Right ventricle myocardium superior (tissue), 1 donor: ENCODE measurements around the gene MIDN. TPM values are rescaled to one million over a fixed set of nuclear protein-coding genes. Genes with fewer than 3 reads are reported as not detected.

Experiments used
- ATAC-seq: fragments of 200-7000 bp; cut with Tn5 transposase; one replicate; pipeline ENCODE4 v1.9.1; 2020; ENCODE audit warnings: mild to moderate bottlenecking; ENCODE audit not compliant: poor library complexity
- DNase-seq: peaks from one replicate; pipeline ENCODE4 v3.0.0-alpha.2; 2020
- intact Hi-C: fragments of 100-400 bp; cut with DNase I; formaldehyde crosslinking; loops from one replicate; pipeline ENCODE4 v1.11.2; 2022
- total RNA-seq: library from RNA; stranded (reverse); fragmentation: NEBNext Ultra II Directional; extraction: Animal tissue kit (Norgen Biotek cat#: 25700); gene quantifications from one replicate; pipeline ENCODE4 v1.2.1, GENCODE V29; 2021
- donor health status: DM: no; HTN: yes; CAD: no; lungs with severe emphysema.

The MIDN gene
- total RNA-seq, 1 donor from 2014 or later: 54.1 TPM

DNA sequence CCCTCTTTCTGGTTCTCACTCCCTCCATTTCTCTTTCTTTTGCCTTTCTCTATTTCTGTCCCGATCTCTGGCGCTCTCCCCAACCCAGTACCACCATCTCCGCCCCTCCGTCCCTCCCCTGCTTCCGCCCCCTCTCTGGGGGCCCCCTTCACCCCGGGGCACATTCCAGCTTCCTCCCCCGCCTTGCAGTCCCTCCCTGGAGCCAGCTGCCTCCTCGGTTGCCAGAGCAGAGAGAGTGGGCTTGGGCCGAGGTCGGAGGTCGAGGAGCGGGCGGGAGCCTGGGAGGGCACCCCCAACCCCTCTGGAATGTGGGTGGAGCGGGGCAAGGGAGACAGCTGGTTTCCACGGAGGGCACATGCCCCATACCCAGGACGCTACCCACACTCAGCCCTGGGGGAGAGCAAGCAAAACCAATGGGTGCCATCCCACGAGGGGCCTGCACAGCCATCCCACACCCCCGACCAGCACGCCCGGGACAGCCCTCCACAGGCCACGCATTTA is 14.3 kb downstream of the MIDN start:
- peak; percentile 39 for DNase-seq
- ATAC-seq: no peak
- intact Hi-C loops: no loop called here

DNA sequence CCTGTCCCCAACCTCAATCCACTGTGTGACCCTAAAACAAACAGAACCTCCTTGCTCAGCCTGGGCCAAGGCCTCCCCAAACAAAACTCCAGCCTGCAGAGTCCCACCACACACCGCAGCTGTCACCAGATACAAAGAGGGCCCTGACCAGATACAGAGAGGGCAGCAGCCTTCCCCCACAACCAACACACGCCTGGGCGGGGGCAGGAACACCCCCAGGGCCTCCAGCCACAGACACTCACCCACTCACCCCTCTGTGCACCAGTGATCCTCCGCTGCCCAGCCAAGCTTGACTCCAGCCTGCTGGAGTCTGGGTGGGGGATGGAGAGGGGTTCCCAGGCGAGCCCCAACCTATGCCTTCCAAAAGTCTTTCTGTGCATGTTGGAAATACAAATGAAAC is 14.8 kb downstream of the MIDN start:
- intact Hi-C loops: no loop called here
- ATAC-seq: no peak

DNA sequence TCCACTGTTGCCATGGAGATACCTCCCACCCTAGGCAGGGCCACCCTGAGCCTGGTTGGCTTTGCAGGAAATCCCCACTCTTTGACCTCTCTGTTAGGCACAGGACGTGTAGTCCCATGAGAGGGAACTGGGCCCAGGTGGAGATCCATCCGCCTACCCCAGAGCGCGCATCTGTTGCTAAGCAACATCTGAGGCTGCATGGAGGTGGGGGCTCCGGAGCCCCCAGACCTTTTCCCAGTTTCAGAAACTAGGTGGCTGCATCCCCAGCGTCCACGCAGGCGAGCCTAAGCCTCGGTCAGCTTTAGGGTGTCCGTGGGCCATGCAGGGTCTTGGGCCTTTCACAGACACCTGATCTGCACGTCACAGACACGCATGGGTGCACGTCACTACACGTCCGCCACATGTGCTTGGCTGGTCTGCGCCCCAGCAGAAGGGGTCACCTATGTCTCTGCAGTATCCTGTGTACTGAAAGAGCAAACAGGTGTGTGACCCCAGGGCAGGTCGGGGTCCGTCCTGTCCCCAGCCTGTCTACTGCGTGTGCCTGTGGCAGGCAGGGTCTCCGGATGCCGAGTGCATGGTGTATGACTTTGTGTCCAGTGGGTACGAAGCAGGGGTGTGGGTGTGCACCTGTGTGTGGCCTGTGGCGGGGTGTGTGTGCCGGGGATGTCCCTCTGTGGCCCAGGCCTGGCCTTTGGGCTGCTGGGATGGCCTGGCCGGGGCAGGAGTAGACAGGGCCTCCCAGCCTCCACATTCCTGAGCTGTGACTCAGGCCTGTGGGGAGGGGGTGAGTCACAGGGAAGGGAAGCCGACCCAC is 16.6 kb downstream of the MIDN start:
- intact Hi-C loops: no loop called here
- no peak for ATAC-seq
- DNase-seq: peak; percentile 81

More for the DNA sequence above, 14.8 kb downstream of the MIDN start:
- no peak for DNase-seq

DNA sequence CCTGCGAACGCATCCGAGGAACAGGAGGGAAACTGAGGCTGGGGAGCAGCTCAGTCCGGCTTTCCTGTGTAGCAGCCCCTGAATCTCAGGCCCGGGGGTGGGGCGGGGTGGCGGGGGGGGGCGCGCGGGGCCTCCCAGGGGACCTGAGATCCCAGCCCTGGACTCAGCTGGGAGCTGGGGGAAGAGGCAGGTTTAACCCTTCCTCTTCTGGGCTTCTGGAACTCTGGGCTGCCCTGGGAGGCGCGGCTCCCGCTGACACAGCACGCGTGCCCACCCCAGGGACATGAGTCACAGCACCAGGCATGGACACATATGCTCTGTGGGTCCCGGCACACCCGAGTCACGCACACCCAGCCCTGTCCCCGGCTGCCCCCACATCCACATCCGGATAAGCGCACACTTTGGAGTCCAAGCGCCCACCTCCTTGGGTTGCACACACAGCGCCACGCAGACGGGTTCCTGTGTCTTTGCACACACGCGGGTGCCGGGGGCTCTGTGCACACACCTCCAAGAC is 17.3 kb downstream of the MIDN start:
- peak; percentile 81 for DNase-seq
- intact Hi-C loops: no loop called here
- ATAC-seq: no peak

DNA sequence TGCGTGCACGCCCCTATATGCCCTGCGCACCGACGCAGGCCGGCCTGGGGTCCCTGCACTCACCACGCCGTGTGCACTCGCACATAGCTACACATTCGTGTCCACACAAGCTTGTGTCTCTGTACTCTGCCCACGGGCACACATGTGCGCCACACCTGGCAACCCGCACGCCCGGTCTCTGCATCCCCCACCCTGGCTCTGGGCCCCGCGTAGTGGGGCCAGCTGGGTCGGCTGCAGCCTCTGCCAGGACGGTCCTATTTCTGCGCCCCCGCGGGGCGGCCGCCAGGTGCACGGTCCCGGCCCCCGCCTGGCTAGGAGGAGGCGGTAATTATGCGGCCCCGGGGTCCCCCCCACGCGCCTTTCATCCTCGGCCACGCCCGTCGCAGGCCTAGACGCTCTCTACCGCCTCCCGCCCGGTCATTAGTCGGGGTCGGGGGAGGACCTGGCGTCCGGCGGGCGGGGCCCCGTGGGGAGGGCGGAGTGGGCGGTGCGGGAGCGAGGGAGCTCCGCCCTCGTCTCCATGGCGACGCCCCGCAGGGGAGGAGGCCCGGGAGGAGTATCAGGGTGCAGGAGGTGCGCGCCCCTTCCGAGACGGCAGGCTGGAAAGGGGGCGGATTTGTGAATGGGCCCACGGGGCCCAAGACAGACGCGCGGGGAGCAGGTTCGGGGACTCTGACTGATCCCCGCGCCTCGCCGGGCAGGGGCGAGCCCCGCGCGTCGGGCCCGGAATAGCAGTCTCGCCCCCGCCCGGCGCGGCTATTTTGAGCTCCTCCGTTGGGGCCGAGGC is 17.9 kb downstream of the MIDN start:
- ATAC-seq (peak; percentile 54), DNase-seq (peak; percentile 93)
- intact Hi-C loops: no loop called here

DNA sequence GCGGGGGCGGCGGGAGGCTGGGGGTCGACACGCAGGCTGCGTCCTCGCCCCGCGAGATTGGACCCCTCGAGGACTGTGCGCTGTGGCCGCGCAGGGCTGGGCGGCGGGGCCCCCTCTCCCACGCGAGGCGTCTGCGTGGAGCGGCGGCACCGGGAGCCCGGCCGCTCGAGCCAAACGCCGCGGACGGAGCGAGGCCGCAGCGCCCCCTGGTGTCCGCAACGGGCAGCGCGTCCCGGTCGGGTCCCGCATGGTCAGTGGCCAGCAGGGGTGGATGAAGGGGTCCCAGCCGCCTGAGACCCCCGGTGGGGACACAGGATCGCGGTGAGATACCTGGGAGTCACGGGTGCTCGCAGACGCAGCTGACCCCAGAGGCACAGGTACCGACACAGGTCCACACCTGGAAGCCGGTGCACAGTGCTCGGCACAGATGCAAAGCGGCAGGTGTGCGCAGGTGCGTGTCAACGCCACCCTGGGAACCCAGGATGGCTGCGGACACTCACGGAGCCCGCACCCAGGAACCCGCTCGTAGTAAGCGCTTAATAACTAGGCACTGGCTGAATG is 18.6 kb downstream of the MIDN start:
- intact Hi-C loops: no loop called here
- peak; percentile 84 for DNase-seq
- ATAC-seq: peak; percentile 40

DNA sequence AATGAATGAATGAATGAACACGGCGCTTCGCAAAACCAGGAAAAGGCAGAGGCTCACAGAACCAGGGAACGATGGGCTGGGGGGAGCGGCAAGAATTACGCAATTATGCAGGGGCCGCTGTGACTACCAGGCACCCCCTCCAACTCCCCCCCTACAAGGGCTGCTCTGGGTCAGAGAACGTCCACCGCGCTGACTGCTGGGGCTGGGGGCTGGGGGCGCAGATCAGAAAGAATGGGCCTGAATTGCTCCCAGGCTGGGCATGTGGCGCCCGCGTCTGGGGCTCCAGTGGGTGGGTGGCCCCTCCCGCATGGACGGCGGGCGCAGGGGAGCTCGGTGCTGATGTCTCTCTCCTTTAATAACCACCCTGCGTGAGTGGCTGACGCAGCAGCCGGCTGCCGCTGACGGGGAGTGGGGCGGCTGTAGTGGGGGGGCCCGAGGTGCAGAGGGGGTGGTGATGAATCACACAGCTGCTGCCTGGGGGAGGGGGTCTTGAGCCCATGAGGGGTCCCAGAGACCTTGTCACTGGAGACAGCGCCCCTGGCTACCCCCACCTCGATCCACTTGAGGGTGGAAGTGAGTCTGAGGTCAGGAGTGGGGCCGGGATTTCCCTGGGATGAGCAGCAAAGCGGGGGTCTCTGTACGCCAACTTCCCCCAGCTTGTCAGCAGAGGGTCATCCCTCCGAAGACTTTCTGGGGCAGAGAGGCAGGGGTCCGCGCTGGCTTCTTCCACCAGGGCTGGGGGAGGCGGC is 19.3 kb downstream of the MIDN start:
- DNase-seq: no peak
- intact Hi-C loops: loop anchor here (2.0 kb wide), 1 partner anchor 23 kb away; no protein-coding TSS in a partner anchor
- no peak for ATAC-seq

DNA sequence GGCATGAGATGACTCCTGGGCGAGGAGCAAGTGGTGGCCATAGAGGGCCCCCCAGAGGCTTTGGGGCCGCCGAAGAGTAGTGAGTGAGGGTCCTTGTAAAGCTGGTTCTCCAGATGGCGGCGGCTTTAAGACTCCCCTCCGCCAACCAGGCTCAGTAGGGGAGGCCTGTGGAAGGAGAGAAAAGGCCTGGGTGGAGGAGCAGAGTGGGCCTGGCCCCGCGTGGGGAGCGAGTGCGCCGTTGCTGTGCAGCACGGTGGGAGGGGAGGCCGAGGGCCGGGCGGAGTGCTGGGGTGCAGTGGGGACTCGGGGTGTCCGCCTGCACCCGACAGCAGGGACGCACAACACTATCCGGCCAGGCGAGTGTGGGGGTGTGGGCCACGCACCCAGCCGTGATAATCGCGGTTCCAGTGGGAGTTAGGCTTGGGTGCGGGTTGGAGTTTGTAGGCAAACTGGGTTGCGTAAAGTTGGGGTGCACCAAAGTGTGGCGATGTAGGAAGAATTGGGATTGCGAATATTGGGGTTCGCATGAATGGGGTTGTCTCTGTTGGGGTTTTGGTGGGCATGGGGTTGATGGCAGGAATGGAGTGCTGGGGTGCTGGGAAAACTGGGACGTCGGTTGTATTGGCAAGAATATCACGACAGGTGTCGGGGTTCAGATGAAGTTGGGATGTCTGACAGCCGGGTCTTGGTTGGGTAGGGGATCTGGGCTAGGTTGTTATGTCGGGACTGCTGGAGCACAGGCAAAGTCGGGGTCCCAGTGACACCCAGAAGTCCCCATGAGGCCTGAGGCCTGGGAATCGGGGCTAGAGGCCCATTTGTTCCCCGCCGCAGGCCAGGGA is 20.1 kb downstream of the MIDN start:
- intact Hi-C loops: loop anchor here (2.0 kb wide), 1 partner anchor 24 kb away; no protein-coding TSS in a partner anchor
- no peak for DNase-seq
- ATAC-seq: no peak

DNA sequence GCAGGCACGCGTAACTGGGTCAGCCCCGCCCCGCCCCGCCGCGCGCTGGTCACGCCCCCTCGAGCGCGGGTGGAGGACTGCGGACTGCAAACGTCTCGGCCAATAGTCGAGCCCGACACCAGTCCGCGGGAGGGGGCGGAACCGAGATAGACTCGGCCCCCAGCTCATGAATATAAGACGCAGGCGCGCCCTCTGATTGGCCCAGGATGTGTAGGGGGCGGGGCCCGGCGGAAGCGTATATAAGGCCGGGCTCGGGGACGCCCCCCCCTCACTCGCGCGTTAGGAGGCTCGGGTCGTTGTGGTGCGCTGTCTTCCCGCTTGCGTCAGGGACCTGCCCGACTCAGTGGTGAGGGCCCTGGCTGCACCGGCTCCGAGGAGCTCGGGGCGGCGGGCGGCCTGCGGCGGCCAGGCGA is 20.7 kb downstream of the MIDN start, which contains the start of gene CIRBP:
Gene CIRBP (plus strand): TSS at position 268 of the 413 bp plus-strand sequence. CDS start 1,602 bp downstream, outside the sequence.
- intact Hi-C loops: loop anchor here (2.0 kb wide), 1 partner anchor 24 kb away; no protein-coding TSS in a partner anchor
- ATAC-seq (peak; percentile 73), DNase-seq (peak; percentile 100)

DNA sequence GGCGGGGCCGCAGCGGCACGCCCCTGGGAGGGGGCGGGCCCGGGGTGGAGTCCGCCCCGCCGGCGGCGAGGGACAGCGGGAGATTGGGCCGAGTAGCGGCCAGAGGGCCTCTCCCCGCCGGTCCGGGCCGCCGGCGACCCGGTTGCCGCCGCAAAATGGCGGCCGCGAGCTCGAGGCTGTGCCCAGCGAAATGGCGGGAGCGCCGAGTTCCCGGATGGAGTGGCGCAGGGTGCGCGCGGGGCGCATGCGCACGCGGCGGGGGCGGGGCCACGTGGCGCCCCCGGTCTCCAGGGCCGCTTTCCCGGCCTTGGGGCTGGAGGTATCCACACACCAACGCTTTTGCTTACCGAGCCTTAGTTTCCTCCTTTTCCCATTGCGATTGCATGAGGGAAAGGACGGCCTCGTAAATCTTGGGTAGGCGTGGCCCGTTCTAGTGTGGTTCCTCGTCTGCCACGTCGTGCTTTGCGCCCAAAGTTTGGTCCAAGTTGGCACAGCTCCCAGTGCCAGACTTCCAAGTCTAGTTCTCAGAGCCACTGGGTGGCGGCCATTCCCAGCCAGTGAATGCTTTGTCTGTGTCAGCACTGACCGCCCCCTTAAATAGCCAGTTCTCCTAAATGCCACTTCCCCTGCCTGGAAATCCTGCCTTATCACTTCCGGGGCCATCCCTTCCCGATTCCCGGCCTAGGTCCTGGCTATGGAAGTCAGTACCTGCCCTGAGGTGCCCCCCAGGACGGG is 21.3 kb downstream of the MIDN start:
- intact Hi-C loops: loop anchor here (2.0 to 10.0 kb wide), 2 partner anchors 25 to 115 kb away; partner anchors contain the start of gene NDUFS7
- peak; percentile 40 for ATAC-seq
- peak; percentile 91 for DNase-seq

DNA sequence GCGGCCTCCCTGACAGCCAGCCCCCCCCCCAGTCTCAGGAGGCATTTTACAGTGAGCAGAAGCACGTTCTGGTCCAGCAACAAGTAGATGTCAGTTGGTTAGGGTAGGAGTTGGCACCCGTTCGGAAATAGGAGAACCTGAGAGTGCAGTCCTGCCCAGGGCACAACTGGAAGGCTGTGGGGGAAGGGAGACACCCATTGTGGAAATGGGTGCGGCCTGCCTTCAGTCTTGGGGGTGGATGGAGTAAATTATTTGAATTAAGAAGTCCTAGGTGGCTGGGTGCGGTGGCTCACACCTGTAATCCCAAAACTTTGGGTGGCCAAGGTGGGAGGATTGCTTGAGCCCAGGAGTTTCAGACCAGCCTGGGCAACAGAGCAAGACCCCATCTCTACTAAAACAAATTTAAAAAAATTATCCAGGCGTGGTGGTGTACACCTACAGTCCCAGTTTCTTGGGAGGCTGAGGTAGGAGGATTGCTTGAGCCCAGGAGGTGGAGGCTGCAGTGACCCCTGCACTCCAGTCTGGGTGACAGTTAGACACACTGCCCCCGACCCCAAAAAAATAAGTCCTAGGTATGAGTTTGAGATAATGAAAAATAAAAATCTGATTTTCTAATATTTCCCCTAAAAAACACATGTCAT is 21.9 kb downstream of the MIDN start:
- intact Hi-C loops: loop anchor here (10.0 kb wide), 1 partner anchor 114 kb away; the partner anchor contains the start of gene NDUFS7
- no peak for DNase-seq
- ATAC-seq: no peak

DNA sequence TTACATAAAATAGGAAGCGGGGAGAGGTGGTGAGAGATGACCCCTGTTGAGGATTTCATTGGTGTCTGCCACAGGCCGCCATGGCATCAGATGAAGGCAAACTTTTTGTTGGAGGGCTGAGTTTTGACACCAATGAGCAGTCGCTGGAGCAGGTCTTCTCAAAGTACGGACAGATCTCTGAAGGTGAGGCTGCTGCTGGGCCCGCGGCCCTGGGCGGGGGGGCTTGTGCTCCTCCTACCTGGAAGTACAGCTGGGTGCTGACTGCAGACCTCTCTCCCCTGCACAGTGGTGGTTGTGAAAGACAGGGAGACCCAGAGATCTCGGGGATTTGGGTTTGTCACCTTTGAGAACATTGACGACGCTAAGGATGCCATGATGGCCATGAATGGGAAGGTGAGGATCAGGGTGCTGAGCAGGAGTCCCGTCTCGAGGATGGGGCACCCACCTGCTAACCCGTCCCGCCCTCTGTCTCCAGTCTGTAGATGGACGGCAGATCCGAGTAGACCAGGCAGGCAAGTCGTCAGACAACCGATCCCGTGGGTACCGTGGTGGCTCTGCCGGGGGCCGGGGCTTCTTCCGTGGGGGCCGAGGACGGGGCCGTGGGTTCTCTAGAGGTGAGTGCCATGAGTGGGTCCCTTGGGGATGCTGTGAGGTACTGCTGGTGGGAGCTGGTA is 22.6 kb downstream of the MIDN start:
- ATAC-seq (no peak), DNase-seq (no peak)
- intact Hi-C loops: loop anchor here (10.0 kb wide), 1 partner anchor 114 kb away; the partner anchor contains the start of gene NDUFS7

DNA sequence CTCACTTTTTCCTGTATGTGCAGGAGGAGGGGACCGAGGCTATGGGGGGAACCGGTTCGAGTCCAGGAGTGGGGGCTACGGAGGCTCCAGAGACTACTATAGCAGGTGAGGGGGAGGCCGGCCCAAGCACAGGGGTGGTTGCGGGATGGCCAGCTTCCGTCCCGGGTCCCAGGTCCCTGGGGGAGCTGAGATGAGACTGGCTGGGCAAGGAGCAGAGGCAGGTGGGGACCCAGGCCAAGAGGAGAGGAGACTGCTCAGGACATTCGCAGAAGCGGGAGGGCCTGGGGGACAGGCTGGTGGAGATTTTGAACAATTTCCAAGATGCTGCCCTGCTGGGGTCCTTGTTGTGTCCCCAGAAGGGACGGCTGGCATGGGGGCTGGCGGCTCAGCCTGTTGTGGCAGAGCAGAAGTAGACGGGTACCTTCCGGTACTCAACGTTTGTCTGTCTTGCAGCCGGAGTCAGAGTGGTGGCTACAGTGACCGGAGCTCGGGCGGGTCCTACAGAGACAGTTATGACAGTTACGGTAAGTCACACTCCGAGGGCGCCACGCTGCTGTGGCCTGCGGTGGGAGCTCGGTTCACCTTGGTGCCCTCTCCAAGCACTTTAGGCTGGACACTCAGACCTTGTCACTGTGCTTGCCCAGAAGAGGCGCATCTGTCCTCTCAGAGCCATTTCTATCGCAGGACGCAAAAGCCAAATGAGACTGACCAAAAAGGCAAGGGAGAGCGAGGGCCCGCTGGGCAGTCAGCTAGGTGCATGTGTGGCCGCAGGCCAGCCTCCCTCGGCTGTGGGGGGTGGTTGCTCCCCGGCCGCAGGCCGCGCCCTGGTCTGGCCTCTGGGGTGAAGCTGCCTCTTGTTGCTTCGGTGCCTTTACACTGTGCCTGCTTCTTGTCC is 23.4 kb downstream of the MIDN start:
- intact Hi-C loops: loop anchor here (10.0 kb wide), 1 partner anchor 113 kb away; the partner anchor contains the start of gene NDUFS7
- ATAC-seq (no peak), DNase-seq (no peak)
